NCI-H2227 (cell line): ENCODE results near the gene RHOBTB1.

Experiments
- DNase-seq: peaks from one replicate; lab custom pipeline; 2025; ENCODE audit not compliant: unreplicated experiment; lab: John Stamatoyannopoulos, UW

RHOBTB1 gene

DNA sequence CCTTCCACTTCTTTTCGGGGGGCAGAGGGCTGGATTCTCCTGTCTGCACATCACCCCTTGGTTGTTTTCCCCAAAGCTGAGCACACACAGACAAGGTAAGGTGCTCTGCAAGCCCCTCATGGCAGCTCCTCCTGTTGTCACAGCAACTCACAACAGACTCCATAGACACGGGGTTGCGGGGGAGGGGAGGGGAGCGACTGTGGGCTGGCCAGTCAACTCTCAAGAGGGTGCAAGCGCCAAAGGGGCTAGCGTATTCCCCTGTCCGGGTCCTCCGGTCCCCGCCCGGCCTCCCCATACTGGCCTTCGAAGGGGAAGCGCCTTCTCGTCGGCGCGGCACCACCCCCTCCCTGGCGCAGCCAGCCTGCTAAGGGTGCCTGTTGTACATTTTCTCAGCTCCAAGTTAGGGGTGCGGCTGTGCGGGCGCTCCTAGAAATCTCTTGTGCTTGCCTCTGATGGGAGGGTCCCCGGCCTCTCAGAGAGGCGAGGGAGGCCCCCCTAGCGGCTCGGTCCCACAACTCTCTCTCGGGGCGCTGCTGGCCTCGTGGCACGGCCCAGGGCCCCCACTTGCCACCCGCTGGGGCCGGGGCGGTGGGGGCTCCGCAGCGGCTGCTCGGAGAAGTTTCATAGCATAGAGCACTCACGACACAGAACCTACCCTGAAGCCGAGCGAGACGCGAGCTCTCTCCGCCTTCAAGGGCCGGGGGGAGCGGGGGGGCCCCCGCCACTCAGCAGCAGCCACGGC is 498 bp downstream of the RHOBTB1 start:
- DNase-seq: peak; percentile 62

DNA sequence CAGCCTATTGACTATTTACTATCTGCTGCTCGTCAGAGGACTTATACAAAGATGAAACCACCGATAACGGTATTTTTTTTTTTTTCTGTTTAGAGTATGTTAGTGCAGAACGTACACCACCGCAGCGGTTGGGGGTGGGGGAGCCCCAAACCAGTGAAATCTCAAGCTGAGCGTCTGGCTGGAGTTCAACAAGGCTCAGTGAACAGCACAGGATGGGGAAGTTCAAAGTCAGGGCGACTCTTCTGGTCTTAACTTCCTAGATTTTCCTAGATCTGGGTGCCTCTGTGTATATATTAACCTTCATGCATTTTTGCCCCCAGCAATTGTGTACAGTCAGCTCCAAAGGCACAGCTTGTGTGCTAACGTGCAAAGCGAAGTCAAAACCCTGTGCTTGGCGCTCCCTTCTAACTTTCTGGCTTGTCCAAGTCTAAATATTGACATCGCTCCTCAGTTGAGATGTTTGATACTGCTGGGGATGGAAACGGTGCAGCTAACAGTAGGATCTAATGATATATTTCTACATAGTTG is 1.1 kb downstream of the RHOBTB1 start:
- peak; percentile 29 for DNase-seq

DNA sequence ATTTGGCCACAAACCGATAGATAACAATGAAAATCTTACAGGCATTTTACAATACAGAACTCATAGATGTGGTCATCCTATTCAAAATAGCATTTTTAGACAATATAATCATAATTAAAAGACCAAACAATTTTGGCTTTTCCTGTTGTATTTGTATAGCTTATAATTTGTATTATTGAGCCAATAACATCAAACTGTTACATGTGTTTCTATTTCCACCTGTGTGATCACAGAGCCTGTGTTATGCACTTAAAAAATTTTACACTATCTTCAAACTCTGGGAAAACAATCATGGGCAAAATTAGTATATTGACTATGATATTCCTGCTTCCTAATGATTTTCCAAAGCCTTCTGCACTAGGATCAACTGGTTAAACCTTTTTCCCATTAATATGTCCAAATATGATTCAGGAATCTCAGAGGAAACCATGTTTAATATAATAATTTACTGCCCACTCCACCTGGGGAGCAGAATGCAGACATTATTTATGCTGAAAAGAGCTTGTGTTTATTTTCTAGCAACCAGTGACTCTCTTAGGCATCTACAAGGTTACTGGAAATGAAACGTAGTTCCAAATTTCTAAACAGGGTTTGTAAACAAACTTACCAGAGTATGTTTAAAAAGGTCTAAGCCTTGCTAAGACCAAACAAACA is 1.7 kb downstream of the RHOBTB1 start:
- DNase-seq: no peak

DNA sequence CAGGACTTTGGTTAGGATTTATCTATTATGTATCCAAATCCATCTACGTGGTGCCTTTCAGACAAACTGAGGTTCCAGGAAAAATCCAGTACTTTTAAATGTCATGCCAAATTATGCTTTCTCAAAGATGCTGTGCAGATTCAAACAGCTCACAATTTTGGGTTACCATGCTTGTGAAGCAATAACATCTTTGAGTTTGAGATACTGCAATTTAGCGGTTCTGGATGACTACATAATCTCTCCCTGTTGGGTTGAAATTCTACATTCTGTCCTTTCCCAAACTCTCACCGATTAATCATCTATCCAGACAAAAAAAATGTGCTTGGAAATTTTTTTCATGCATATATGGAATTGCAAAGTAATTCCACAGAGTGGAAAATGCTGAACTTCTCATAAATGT is 3.5 kb downstream of the RHOBTB1 start:
- no peak for DNase-seq

DNA sequence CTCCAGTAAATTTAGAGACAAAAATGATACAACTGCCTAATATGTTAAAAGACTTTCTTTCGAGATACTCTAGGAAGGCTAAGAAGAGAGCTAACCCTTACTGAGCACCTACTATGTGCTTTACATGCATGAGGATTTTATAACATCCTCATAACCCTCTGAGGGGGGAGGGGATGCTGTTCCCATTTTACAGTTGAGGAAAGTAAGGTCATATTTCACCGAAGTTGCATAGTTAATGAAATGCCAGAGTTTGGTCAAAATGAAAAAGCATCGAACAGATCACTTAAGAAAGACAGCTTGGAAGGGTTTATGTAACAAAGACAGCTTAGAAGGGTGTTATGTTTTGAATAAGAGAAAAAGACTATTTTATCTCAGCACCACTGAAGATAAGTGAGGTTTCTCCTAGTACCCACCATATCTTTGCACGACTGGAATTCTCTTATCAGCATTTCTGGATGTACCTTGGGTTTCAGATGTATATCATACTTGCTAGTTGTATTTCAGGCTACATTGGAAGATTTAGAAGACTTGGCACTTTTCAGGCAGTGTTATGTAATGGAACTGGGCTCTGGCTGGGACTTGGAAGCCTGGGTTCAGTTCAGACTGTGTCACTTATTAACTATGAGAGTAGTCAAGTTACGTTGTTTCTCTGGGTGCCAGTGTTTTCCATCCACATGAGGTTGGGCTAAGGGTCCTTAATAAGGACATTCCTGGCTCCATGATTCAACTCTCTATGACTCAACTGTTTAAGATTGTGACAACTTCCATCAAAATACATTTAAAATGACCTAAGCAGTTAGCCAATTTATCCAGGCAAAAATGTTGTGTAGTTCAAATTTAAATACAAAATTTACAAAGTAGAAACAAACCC is 6.0 kb downstream of the RHOBTB1 start:
- DNase-seq: no peak

DNA sequence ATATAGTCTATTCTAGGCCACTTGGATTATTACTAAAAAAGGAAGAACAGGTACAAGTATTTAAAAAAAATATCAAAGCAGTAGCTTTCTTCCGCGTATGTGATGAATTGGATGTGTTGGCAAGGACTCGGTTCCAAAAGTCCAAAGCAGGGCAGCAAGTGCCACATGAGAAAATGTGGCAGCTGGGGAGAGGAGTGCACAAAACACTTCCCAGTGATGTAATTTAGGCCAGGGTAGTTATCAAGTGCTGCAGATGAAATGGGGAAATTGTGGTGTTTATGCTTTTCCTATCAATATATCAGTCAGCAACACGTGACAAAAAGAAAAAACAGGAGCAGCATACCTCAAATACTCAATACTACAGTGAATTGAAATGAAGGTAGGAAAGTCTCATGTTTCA is 7.0 kb downstream of the RHOBTB1 start:
- DNase-seq: no peak

DNA sequence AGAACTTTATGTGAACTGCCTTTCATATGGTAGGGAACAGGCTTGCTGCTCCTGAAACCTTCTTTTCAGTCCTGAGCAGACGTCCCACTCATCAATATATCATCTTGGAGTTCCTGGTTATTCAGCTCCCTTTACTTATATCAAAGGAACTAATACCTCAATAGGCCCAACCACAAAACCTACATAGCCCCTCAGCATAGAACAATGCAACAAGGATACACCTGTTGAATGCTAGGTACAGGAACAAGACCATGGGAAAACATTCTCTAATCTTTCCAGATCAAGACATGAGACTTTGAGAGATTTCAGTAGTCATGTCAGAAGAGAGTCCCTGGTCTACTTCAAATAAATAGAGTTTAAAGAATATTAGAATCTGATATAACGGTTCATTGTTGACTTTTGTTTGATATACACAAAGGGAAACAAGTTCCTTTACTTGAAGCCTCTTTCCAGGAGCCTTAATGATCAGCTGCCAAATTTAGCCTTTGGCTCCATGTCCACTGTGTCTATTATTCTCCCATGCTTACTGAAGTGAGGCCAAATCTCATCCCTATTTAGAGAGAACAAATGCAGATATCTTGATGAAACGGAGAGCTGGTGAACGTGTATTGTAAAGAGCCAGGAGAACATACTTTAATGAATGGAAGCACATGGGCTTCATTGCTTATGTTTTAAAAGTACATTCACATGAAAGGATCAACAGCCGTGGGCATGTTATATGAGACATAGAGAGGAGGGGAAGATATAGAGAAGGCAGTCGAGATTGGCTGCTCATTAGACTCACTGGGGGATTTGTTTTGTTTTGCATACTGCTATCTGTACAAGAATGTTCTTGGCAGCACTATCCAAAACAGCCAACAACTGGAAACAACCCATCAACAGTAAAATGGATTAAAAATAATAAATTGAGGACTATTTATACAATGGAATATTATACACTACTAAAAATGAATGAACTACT is 9.5 kb downstream of the RHOBTB1 start:
- DNase-seq: no peak

DNA sequence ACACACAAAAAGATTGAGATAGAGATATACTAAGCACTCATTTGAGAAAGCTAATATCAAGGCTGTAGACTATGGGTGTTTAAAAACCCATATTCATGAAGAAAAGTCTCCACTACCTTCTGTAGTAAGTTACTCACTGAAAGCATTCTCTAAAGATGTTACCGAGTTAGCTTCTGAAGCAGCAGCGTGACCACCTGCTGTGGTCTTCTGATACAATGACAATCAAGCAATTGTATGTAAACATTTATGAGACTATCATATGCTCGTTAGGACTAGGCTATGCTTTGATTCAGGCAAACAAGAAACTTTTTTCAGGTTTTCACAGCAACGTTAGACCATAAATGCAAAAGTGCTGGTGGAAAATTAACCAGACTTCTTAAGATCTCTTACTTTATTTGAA is 11.2 kb downstream of the RHOBTB1 start:
- no peak for DNase-seq

DNA sequence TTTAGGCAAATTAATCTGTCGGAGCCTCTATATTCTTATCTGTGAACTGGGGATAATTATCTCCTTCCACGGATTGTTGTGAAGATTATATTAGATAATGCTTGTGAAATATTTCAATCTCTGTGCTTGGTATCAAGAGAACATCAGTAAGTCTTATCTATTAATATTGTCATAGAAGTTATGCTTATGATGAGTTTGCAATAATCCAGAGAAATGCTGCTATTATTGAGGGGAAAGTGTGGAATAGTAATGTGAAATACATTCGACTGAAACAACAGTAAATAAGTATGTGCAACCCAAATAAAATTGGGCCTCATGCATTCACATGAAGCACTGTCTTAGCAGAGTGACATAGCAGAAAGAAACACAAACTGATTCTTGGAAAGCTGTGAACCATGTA is 13.7 kb downstream of the RHOBTB1 start:
- DNase-seq: no peak

DNA sequence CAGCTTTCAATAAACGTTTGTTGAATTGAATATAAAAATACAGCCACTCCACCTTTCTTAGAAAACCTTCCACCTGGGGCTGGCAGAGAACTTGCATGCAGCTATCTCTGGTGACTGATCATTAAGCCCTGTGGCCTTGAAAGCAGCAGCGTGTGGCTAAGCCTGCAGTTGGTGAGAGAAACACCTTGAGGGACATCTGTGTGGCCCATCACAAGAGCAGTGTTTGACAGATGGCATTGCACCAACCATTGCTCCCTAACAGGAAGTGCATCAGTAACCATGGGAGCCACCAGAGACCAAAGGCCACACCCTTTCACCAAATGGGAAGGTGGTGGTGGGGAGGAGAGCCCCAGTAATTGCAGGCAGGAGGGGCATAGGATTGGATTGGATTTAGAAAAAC is 22.4 kb downstream of the RHOBTB1 start:
- DNase-seq: no peak

DNA sequence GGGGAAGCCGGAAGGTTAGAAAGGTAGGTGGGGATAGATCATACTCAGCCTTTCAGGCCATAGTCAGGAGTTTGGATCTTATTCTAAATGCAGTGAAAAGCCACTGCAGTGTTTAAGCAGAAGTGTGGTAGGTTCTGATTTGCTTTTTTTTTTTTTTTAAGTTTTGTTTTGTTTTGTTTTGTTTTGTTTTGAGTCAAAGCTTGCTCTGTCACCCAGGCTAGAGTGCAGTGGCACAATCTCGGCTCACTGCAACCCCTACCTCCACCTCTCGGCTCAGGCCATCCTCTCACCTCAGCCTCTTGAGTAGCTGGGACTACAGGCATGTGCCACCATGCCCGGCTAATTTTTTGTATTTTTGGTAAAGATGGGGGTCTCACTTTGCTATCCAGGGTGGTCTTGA is 23.5 kb downstream of the RHOBTB1 start:
- no peak for DNase-seq

DNA sequence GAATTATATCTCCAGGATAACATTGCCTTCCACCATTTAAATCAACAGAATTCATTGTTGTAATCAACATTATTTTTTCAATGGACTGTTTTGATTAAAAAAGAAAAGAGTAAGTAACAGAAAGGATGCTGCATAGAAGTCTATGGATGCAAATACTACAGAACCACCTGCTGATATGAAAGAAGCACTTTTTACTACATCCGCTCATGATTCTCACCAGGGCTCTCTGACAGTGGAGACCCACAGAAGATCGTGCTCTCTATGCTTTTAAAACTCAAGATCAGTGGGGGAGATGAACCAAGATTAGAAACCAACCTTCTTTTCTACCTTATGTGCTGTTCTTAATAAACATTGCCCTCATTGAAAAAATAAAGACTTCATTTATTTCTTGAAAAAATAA is 24.4 kb downstream of the RHOBTB1 start:
- no peak for DNase-seq

DNA sequence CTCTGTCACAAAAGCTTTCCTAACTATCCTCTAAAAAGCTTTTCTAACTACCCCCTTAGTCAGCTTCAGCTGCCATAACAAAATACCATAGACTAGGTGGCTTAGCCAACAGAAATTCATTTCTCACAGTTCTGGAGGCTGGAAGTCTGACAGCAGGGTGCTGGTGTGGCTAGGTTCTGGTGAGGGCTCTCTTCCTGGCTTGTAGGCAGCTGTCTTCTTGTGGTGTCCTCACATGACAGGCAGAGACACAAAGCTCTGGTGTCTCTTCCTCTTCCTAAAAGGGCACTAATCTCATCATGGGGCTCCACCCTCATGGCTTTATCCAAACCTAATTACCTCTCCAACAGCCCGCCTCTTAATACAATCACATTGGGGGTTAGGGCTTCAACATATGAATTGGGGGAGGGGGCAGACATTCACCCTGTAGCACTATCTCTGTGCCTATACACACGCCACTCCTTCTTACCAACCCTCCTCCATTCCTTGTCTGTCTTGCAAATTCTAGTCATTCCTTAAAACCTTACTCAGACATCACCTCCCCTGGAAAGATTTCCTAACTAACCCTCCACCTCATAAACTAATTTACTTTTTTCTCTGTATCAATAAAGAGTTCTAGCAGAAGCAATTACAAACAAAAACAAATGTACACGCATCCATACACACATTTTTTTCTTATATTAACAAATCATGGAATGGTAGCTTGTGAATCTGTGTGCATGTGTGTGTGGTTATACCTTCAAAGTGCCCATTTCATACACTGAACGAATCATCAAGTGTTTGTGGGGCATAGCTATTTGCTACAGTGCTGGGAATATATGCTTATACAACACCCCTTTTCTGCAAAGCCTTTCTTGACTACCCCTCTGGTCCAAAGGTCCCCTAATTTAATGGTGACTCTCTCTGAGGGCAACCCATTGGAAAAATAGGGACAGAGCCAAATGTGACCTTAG is 26.4 kb downstream of the RHOBTB1 start:
- DNase-seq: no peak

DNA sequence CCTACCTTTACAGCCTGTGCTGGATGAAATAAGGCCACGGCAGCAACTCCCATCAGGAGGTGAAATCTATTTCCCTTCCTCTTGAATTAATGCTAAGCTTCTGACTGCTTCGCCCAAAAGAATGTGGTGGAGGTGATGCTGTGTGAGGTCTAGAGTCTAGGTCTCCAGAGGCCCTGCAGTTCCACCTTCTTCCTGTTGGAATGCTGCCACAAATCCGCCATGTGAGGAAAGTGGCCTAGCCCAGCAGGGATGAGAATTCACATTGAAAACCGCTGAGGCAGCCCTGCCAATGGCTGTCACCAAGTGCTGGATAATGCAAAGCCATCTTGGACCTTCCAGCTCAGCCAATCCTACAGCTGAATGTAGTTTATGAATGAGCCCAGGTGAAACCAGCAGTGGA is 28.0 kb downstream of the RHOBTB1 start:
- DNase-seq: no peak

DNA sequence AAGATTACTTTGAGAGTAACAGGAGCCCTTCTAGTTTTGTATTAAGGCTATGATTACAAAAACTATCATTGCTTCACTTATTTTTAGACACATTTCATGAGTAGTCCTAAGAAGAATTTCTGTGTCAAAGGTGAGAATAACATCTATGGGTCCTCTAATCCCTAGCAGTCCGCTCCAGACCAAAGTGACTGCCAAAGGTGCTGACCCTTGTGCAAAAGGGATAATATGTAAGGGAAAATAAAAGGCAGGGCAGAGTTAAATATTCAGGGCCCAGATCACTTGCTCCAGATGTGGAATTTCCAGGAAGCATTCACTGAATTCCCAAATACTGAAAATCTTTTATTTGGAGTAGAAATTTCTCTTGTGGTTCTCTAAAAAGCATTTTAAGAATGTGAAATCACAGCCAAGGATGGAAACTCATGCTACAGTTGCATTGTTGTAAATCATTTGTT is 29.3 kb downstream of the RHOBTB1 start:
- DNase-seq: no peak

DNA sequence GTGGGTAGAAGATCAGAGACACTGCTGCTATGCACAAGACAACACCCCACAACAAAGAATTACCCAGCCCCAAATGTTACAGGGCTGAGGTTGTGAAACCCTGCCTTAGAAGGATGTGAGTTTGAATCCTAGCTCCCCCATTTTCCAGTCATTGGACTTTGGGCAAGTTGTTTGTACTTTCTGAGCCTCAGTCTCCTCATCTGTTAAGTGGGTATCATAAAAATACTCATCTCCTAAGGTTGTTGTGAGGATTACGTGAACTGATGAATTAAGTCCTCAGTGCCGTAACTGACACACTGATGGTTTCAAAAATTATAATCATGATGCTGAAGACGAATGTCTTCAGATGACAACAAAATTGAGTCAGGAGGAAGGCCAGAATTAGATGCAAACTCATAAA is 30.3 kb downstream of the RHOBTB1 start:
- DNase-seq: no peak

DNA sequence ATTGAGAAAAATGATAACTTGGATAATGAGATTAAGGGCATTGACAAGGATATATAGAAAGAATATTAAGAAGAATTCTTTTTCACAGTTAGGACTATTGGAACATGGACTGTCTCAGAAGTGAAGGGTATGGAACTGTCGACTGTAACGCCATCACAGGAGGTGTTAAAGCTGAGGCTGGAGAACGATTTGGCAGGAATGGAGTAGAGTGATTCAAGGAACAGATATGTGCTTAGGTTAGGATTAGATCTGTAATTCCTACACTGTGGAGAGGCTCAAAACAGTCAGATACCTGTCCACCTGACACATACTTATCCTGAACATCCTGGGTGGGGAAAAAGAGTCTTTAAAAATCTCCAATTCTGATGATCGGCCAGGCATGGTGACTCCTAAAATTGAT is 30.9 kb downstream of the RHOBTB1 start:
- DNase-seq: no peak

DNA sequence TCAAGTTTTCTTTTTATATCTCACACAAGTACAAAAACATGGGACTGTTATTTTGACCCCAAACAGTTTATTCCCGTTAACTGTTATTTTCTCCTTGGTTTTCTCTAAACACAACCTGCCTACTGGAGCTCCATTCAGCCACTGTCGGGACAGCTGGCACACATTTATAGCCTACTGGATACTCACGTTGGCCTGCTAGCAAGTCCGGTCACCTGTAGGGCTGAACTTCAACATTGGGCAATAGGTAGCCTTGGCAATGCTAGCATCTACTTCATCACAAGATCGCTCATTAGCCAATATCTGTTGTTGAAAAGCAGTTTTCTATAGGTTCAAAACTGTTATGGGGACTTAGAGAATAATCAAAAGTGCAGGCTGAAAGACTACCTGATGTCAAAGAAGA is 32.3 kb downstream of the RHOBTB1 start:
- no peak for DNase-seq

DNA sequence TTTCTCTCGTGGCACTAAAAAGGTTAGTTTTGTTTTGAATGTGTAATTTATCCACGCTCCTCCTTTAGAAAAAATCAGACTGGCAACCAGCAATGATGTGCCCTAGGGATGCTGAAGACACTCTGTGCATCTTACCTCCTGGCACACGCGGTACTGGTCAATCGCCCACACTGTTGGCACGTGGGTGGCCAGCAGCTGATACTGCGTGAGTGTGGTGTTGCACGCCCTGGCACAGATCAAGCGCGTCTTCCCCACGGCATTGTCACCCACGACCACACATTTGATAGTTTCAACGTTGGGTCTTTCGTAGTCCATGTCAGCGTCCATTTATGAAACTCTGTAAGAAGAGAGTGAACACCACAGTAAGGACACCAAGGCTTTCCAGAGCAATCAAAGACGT is 32.8 kb downstream of the RHOBTB1 start:
- DNase-seq: no peak
